ENCODE results near the gene C2CD5.

DNA sequence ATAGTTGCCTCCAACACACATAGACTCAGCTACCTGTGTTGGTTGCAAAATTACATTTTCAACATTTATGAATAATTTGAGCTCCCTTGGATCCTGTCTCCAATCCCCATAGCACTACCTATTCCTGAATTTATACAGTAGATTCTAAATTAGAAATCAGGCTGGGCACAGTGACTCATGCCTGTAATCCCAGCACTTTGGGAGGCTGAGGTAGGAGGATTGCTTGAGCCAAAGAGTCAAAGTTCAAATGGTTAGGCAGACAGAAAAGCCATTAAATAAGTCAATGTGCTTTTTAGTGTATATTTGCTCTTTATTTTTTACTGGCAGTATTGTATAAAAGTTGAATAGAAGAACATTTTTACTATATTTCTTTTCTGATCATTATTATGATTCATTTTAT lies 24.9 kb upstream of the C2CD5 start:
- TF ChIP-seq ZFX (CRISPR knock-in tag; IDR thresholded peaks at IDR 0.05; ENCODE audit: low read depth): no peak
- no peak for TF ChIP-seq MAFK (conservative IDR thresholded peaks at IDR 0.05 in 1 of 2, IDR thresholded peaks at IDR 0.05 in 1 of 2; ENCODE audit: low read length in 2 of 2)
- TF ChIP-seq, protein P1, sequence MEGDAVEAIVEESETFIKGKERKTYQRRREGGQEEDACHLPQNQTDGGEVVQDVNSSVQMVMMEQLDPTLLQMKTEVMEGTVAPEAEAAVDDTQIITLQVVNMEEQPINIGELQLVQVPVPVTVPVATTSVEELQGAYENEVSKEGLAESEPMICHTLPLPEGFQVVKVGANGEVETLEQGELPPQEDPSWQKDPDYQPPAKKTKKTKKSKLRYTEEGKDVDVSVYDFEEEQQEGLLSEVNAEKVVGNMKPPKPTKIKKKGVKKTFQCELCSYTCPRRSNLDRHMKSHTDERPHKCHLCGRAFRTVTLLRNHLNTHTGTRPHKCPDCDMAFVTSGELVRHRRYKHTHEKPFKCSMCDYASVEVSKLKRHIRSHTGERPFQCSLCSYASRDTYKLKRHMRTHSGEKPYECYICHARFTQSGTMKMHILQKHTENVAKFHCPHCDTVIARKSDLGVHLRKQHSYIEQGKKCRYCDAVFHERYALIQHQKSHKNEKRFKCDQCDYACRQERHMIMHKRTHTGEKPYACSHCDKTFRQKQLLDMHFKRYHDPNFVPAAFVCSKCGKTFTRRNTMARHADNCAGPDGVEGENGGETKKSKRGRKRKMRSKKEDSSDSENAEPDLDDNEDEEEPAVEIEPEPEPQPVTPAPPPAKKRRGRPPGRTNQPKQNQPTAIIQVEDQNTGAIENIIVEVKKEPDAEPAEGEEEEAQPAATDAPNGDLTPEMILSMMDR (CRISPR knock-in tag; IDR thresholded peaks at IDR 0.05): no peak
- TF ChIP-seq ZNF776 (CRISPR knock-in tag; IDR thresholded peaks at IDR 0.05): no peak
- no peak for TF ChIP-seq MXI1 (IDR thresholded peaks at IDR 0.05; ENCODE audit: borderline replicate concordance, low read depth, low read length)
- TF ChIP-seq FOXA1 (IDR thresholded peaks at IDR 0.05): no peak
- no peak for TF ChIP-seq FOXA1 (CRISPR knock-in tag; IDR thresholded peaks at IDR 0.05)
- no peak for TF ChIP-seq ZNF350 (CRISPR knock-in tag; IDR thresholded peaks at IDR 0.05; ENCODE audit: borderline replicate concordance, low read depth)
